PFSK-1 (cell line): ENCODE data around the gene RGS2.

Experiments used
- FOXP2 ChIP-seq: optimal IDR thresholded peaks from 2 replicates; pipeline ENCODE3; 2011; ENCODE audit warnings: borderline replicate concordance, control low read depth, inconsistent platforms; ENCODE audit not compliant: insufficient read depth; ENCODE audit errors: extremely low read length, extremely low read depth
- POLR2AphosphoS5 ChIP-seq: IDR thresholded peaks from 2 replicates; pipeline ENCODE4 v1.6.1; 2012; ENCODE audit warnings: low read depth, mild to moderate bottlenecking, control low read depth, low read length, moderate library complexity
- SIN3A ChIP-seq: IDR thresholded peaks from 2 replicates; pipeline ENCODE4 v1.6.1; 2012; ENCODE audit warnings: mild to moderate bottlenecking, low read length, moderate library complexity, borderline replicate concordance; ENCODE audit not compliant: insufficient read depth
- TAF1 ChIP-seq: IDR thresholded peaks from 2 replicates; pipeline ENCODE4 v1.6.1; 2012; ENCODE audit warnings: low read length, control low read depth, borderline replicate concordance; ENCODE audit not compliant: insufficient read depth
- TF ChIP-seq, protein P1 (sequence below), 2 experiments: IDR thresholded peaks; 2 replicates each; pipeline versions ENCODE4 v1.6.1 to v1.8.0; 2011 to 2012; ENCODE audit warnings: low read depth in 2 of 2, low read length in 2 of 2, control low read depth in 1 of 2, inconsistent platforms in 1 of 2, mild to moderate bottlenecking in 1 of 2, moderate library complexity in 1 of 2; ENCODE audit not compliant: insufficient read depth in 1 of 2

DNA sequence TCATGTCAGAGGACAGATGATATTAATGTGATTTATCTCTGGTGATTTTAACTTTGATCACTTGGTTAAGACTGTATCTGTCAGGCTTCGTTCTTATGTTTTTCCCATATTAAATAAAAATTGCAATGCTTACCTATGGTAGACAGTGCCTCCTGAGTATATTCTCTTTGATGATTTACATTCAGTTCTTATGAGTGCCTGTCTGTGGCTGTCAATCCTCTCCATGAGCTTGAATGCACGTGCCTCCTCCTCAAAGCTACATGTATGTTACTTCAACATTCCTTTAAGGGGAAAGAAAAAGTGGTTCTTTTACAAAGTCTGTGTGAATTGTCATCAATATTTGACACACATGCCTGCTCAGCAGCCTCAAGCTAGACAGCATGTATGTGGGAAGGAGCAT lies 44.2 kb upstream of the RGS2 start:
- TF ChIP-seq SIN3A (no peak), POLR2AphosphoS5 (no peak), TAF1 (no peak), FOXP2 (no peak)
- TF ChIP-seq, protein P1, sequence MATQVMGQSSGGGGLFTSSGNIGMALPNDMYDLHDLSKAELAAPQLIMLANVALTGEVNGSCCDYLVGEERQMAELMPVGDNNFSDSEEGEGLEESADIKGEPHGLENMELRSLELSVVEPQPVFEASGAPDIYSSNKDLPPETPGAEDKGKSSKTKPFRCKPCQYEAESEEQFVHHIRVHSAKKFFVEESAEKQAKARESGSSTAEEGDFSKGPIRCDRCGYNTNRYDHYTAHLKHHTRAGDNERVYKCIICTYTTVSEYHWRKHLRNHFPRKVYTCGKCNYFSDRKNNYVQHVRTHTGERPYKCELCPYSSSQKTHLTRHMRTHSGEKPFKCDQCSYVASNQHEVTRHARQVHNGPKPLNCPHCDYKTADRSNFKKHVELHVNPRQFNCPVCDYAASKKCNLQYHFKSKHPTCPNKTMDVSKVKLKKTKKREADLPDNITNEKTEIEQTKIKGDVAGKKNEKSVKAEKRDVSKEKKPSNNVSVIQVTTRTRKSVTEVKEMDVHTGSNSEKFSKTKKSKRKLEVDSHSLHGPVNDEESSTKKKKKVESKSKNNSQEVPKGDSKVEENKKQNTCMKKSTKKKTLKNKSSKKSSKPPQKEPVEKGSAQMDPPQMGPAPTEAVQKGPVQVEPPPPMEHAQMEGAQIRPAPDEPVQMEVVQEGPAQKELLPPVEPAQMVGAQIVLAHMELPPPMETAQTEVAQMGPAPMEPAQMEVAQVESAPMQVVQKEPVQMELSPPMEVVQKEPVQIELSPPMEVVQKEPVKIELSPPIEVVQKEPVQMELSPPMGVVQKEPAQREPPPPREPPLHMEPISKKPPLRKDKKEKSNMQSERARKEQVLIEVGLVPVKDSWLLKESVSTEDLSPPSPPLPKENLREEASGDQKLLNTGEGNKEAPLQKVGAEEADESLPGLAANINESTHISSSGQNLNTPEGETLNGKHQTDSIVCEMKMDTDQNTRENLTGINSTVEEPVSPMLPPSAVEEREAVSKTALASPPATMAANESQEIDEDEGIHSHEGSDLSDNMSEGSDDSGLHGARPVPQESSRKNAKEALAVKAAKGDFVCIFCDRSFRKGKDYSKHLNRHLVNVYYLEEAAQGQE (IDR thresholded peaks at IDR 0.05; ENCODE audit: insufficient read depth in 1 of 2, low read depth in 2 of 2, low read length in 2 of 2) = no peak
